Gastrocnemius medialis (tissue), 4 donors: Measurements from ENCODE around the gene HTT.

Experiments used
- CTCF ChIP-seq, 5 experiments: fragments of 450-650 bp in 3 of 5; fragments of 200-600 bp in 2 of 5; sonication (generic) in 2 of 5; IDR thresholded peaks in 4 of 5; conservative IDR thresholded peaks in 1 of 5; 1 replicate in 4 of 5; 2 replicates in 1 of 5; pipeline ENCODE4 v1.5.1; 2016 to 2019; ENCODE audit warnings: antibody characterized with exemption in 5 of 5, mild to moderate bottlenecking in 3 of 5, moderate library complexity in 3 of 5
- POLR2A ChIP-seq, 2 donors: fragments of 450-650 bp; IDR thresholded peaks; one replicate each; pipeline ENCODE4 v1.6.1; 2017; ENCODE audit warnings: antibody characterized with exemption in 2 of 2, mild to moderate bottlenecking in 2 of 2, moderate library complexity in 2 of 2

DNA sequence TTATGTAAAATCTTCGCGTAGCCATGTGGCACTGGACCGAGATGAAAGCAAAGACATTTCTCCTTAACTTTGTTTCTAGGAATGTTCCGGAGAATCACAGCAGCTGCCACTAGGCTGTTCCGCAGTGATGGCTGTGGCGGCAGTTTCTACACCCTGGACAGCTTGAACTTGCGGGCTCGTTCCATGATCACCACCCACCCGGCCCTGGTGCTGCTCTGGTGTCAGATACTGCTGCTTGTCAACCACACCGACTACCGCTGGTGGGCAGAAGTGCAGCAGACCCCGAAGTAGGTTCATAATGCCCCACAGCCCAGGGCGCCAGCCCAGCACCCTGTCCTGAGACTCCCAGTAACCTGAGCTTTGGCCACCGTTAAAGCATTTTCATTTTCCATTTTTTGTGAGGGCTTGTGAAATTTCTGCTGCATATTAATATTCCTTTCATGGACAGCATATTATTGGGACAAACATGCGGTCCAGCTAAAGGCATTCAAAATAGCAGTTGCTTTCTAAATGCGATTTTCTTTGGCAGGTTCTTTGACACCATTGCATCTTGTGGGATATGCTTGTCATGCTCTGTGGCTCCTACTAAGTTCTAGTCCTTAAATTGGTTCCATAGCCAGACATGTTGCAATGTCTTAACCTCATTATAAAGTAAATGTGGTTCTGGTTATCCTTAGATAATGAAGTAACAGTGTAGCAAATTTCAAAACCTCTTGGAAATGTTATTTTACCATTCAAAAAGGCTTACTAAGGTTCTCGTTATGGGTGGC lies 125.4 kb downstream of the HTT start:
- TF ChIP-seq CTCF (IDR thresholded peaks at IDR 0.05 in 4 of 5, conservative IDR thresholded peaks at IDR 0.05 in 1 of 5) (peak in 2 of 5 experiments; percentile 6 to 12), POLR2A (IDR thresholded peaks at IDR 0.05) (no peak)
